GM18951 (cell line): ENCODE results near the gene FSTL5.
"Not testable (repeated sequence)": the region's sequence is repeated elsewhere in the genome, so short reads cannot be mapped to it uniquely, and the experiment has no call there.

Source experiments
- POLR2A ChIP-seq: IDR thresholded peaks from 4 replicates; pipeline ENCODE4 v1.6.1; 2011; ENCODE audit warnings: mild to moderate bottlenecking; ENCODE audit not compliant: insufficient read length, insufficient read depth; ENCODE audit errors: extremely low read depth
- in situ Hi-C: fragments of 300-500 bp; cut with MboI; formaldehyde crosslinking; loops from one replicate; pipeline ENCODE4 v1.12.0; 2022; ENCODE audit warnings: low sequenced_read_pairs, mixed read lengths, inconsistent platforms; ENCODE audit not compliant: unreplicated experiment

The FSTL5 gene

DNA sequence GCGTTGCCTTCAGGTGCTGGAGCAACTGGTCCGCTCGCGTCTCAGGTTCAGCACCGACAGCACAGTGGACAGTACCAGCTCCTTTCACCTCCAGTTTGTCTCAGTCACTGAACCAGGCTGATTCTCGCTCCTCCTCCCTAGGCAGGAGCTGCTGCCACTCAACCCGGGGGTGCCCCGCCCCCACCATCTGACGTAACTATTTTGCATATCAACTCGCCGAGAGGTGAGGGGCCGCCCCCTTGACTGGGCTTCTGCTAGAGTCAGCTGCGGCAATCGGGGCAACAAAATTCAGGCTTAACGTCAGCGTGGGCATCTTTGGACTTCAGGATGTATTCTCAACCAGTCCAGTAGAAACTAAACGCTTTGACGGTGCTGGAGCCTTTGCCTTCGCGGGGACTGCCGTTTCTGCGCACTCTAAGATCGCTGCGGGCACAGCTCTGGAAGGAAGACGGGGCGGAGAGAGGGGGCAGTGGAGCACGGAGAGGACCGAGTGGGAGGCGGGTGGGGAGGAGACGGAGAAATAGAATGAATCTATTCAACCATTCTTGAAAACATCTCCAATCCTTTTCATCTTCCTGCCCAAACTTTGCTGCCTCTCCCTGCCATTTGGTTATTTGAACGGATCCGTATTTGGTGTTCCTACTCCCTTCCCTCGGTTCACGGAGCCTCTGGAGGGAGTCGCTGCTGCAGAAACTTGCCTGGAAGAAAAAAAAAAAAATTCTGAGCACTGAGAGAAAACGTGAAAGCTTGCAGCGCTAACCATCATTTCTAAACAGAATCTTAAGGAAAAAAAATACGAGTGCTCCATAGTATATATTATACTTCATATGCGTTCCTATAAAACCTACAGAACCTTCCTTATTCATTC lies at the start of gene FSTL5:
Gene FSTL5, minus strand, starts transcription at position 109 of the 868 bp plus-strand sequence. CDS start 52,604 bp downstream, outside the sequence.
- no peak for TF ChIP-seq POLR2A
- in situ Hi-C loops: no loop called here

DNA sequence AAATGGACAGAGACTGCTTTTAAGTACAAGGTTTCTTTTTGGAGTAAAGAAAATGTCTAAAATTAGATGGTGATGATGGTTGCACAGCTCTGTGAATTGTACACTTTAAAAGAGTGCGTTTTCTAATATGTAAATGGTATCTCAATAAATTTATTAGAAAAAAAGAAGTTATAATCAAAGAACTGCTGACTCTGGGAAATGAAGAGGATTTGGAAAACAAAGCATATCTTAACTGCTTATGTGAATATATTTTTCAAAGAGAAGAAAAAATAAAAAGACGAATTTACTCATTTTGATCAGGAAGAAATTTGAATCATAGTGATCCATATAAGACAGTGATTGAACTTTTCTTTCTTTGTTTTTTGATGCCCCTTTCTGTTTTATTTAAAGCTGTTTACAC lies 45.9 kb upstream of the FSTL5 start:
- in situ Hi-C loops: no loop called here
- no peak for TF ChIP-seq POLR2A

DNA sequence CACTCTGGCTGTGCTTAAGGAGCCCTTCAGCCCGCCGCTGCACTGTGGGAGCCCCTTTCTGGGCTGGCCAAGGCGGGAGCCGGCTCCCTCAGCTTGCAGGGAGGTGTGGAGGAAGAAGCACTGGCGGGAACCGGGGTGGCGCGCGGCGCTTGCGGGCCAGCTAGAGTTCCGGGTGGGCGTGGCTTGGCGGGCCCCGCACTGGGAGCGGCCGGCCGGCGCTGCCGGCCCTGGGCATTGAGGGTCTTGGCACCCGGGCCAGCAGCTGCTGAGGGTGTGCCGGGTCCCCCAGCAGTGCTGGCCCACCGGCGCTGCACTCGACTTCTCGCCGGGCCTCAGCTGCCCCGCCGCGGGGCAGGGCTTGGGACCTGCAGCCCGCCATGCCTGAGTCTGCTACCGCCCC lies 39.7 kb upstream of the FSTL5 start:
- in situ Hi-C loops: not testable (repeated sequence)

GRCh38 chr4:162201673-162202072 lies 37.9 kb upstream of the FSTL5 start:
- in situ Hi-C loops: no loop called here
- no peak for TF ChIP-seq POLR2A

GRCh38 chr4:162170509-162170908 lies 6.7 kb upstream of the FSTL5 start:
- in situ Hi-C loops: no loop called here
- no peak for TF ChIP-seq POLR2A

DNA sequence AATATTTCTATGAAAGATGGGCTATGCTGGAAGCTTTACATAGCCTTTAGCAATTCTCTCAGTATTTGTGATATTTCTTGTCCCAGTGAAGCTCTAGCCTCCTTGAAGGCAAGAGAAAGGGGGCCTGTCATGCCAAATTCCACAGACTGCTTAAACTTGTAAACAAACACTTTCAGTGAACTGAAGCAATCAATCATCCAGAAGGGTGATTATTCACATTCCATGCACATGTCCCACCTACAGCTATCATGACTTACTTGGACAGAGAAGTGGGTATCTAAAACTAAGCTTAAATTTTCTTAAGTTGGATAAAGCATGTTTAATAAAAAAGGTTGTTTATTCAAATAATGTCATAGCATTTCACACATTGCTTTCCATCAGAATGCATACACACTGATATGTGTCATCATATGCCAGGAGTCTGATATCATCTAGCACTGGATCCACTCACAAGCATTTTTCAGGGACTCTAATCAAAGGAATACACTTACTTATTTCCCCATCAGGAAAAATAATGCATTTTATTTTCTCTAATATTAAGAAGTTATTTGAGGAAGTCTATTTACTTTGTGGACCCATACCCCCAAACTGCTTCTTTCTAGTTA lies 1.2 kb upstream of the FSTL5 start:
- TF ChIP-seq POLR2A: no peak
- in situ Hi-C loops: no loop called here

DNA sequence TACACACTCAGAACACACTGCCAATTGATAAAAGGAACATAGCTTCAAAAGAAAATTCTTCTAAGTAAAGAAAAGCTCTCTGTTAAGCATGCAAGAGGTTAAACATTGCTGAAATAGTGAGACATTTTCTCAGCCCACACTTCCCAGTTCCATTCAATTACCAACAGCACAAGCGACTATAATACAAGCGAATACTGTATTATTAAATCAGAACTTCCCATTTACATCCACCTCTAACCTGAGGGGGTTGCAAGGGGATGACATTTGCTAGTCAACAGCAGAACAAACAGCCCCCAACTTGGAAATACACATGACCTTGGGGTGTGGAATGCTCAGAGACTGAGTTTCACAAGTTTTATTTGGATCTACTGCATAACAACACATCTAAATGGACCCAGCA lies 1.1 kb downstream of the FSTL5 start:
- no peak for TF ChIP-seq POLR2A
- in situ Hi-C loops: no loop called here

GRCh38 chr4:162157241-162157640 lies 6.6 kb downstream of the FSTL5 start:
- in situ Hi-C loops: no loop called here
- no peak for TF ChIP-seq POLR2A

- TF ChIP-seq POLR2A: no peak
- in situ Hi-C loops: no loop called here
Measured at GRCh38 chr4:162154862-162155540, 8.8 kb downstream of the FSTL5 start.

DNA sequence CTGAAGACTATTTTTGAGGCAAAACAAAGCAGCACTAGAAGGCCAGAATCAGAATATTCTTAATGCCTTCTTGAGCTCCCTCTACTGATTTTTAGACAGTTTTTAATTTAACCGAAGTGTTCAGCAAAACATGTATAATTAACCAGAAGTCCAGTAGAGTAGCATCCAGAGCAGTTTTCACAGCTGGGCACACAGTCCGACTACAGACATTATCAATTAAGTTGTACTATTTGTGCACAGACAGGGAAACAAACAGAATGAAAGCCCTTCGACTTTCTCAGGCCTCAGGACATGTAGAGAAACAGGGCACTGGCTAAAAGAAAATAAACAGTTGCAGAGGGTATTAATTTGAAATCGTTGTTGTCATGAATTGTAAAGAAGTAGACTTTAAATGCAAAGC lies 11.9 kb downstream of the FSTL5 start:
- TF ChIP-seq POLR2A: no peak
- in situ Hi-C loops: no loop called here

GRCh38 chr4:162151386-162151785 lies 12.4 kb downstream of the FSTL5 start:
- in situ Hi-C loops: no loop called here
- no peak for TF ChIP-seq POLR2A

DNA sequence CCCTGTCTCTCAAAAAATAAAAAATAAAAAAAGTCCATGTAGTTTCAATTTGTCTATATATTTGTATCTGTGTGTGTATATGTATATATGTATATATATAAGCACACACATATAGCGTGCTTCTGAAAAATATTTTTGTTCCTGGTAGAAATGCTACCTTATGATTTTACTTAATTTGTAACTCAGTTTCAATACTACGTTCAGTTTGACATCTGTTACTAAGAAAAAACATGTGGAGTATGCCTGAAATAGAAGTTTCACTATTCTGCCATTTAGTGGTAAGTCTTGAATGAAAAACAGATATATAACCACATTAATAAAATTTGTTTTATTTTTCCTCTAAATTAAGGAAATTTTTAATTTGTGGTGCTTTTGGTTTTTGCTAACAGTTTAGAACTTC lies 14.2 kb downstream of the FSTL5 start:
- in situ Hi-C loops: no loop called here
- no peak for TF ChIP-seq POLR2A

GRCh38 chr4:162140051-162140683 lies 23.6 kb downstream of the FSTL5 start:
- no peak for TF ChIP-seq POLR2A
- in situ Hi-C loops: no loop called here

GRCh38 chr4:162139412-162139811 lies 24.4 kb downstream of the FSTL5 start:
- TF ChIP-seq POLR2A: no peak
- in situ Hi-C loops: no loop called here

DNA sequence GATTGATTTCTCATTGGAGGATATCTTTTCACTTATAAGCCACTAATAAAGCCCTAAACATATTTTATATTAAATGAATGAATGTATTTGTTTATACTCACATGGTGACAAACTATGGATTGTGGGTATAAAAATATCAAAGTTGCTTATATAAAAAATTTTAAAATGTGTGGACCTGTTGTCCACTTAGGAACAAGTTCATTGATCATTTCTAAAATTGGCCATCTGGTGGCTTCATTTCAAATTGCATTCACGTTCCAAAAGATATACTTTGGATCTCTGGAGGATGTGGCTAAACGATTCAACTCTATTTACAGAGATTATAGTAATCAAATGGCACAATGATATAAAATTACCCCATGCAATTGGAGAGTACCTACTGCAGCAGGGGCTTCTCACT lies 32.5 kb downstream of the FSTL5 start:
- TF ChIP-seq POLR2A: no peak
- in situ Hi-C loops: no loop called here
